KOPT-K1 (cell line): ENCODE data around the gene ITGA1.

Source experiments
- H3K27ac ChIP-seq: fragments of 200-600 bp; sonication (generic); 2 replicates; pipeline ENCODE4 v1.5.1; 2016; ENCODE audit warnings: antibody characterized with exemption, mild to moderate bottlenecking, low read depth, low read length; ENCODE audit not compliant: poor library complexity, severe bottlenecking
- H3K36me3 ChIP-seq: fragments of 200-600 bp; sonication (generic); 2 replicates; pipeline ENCODE4 v1.5.1; 2017; ENCODE audit warnings: antibody characterized with exemption, mild to moderate bottlenecking, low read length, moderate library complexity; ENCODE audit not compliant: insufficient read depth
- H3K9me3 ChIP-seq: fragments of 200-600 bp; sonication (generic); 2 replicates; pipeline ENCODE4 v1.5.1; 2017; ENCODE audit warnings: antibody characterized with exemption, low read length, mild to moderate bottlenecking; ENCODE audit not compliant: insufficient read depth, poor library complexity, severe bottlenecking

ITGA1 gene

DNA sequence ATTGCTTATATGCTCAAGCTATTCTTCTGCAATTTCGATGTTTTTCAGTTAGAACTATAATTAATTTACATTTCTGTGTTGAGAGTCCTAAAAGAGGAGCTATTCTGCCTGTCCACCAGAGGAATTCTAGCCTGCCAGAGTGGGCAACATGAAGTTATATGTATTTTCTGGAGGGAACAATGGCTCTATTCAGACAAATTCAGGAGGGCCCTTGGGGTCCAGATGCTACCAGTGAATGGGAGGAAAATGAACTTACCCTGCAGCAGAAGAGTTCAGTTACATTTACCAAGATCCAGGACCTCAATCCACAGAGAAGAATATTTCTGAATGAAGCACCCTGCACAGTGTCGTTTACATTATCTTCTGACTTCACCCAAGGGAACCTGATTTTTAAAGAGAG lies 80.7 kb downstream of the ITGA1 start:
- H3K36me3 ChIP-seq = peaks cover 15% of the 10 kb centered on the region; the same call in 1 of the 2 replicates
- H3K27ac ChIP-seq = no peak overlapping the region
- no peaks in the 10 kb centered on the region for H3K9me3 ChIP-seq

GRCh38 chr5:52869391-52869790 lies 81.7 kb downstream of the ITGA1 start:
- H3K27ac ChIP-seq = no peak overlapping the region
- peaks cover 15% of the 10 kb centered on the region; the same call in 1 of the 2 replicates for H3K36me3 ChIP-seq
- H3K9me3 ChIP-seq = no peaks in the 10 kb centered on the region

DNA sequence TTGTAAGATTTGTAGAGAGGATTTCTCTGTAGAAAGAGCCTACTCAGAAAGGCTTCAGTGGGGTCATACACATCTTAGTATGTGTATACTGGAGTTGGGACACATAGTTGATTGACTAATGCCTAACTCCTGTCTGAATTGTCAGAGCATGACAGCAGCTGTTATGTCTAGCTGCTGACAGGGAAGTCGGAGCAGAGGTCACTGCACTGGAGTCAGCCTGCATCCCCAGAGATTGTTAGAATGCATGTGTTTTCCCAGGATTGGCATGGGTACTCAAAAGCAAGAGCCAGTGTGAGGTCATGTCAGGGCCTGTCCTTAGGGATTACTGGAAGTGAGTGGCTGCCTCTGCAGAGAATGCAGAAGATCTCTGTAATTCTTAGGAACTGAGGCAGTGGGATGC lies 82.7 kb downstream of the ITGA1 start:
- Histone ChIP-seq H3K36me3 (peaks cover 11% of the 10 kb centered on the region; the same call in 1 of the 2 replicates), H3K9me3 (no peaks in the 10 kb centered on the region), H3K27ac (no peak overlapping the region)

DNA sequence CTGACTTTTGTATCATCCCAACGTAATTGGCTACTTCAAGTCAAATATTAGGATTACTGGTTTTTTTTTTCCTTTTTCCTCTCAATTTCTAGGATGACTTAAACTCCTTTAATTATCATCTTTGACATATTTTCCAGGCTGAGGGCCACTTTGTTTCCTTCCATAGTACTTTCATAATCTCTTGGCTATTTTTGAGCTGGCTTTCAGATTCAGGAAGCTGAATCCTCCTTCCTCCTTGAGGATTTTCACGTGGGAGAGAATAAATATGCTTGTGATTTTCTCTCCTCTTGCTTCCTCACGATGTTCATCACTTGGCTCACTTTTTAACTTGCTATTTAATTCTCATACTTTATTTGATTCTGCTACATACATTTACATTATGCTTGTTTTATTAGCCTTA lies 88.1 kb downstream of the ITGA1 start:
- H3K27ac ChIP-seq = no peak overlapping the region
- no peaks in the 10 kb centered on the region for H3K36me3 ChIP-seq
- no peaks in the 10 kb centered on the region for H3K9me3 ChIP-seq

DNA sequence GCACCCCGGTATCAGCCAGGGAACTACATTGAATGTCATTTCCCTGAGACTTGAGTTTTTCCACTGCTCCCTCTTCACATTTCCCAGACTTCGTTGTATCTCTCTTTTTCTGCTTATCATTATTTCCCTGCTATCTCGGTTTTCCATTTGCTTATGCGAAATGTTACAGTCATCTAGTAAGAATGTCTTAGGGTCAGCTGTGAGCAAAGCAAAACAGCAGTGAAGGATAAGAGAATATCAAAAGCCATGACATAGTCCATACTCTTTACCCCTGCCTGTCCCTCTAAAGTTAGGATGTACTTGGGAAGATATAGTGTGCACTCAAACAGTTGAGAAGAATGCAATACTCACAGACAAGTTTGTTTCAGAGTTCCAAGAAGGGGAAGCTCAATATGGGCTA lies 88.7 kb downstream of the ITGA1 start:
- Histone ChIP-seq H3K36me3 (0 out of 2 replicates have a peak, but pooled peaks cover 4% of the 10 kb centered on the region), H3K9me3 (no peaks in the 10 kb centered on the region), H3K27ac (no peak overlapping the region)

DNA sequence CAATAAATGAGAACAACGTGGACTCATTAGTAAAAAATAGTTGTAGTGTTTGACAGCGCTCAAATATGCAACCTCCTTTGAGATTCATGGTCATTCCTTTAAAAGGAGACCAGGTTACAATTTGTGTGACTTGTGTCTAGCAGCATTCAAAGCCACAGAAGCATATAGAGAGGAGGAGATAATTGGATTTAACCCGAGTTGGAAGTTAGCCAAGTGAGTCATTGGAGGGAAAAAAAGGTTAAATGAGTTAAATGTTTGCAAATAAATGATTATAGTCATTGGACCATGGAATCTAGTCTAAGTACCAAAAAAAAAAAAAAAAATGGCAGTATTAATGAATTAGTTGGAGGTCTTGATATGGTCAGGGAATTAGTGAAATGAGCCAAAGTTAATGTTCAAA lies 90.9 kb downstream of the ITGA1 start:
- 0 out of 2 replicates have a peak, but pooled peaks cover 7% of the 10 kb centered on the region for H3K36me3 ChIP-seq
- no peak overlapping the region for H3K27ac ChIP-seq
- no peaks in the 10 kb centered on the region for H3K9me3 ChIP-seq

- Histone ChIP-seq H3K27ac (no peak overlapping the region), H3K36me3 (0 out of 2 replicates have a peak, but pooled peaks cover 7% of the 10 kb centered on the region), H3K9me3 (no peaks in the 10 kb centered on the region)
These were observed 92.8 kb downstream of the ITGA1 start for GRCh38 chr5:52880541-52880940.

GRCh38 chr5:52881468-52881867 lies 93.8 kb downstream of the ITGA1 start:
- no peaks in the 10 kb centered on the region for H3K9me3 ChIP-seq
- no peak overlapping the region for H3K27ac ChIP-seq
- 0 out of 2 replicates have a peak, but pooled peaks cover 7% of the 10 kb centered on the region for H3K36me3 ChIP-seq

GRCh38 chr5:52883110-52883509 lies 95.4 kb downstream of the ITGA1 start:
- no peak overlapping the region for H3K27ac ChIP-seq
- no peaks in the 10 kb centered on the region for H3K9me3 ChIP-seq
- H3K36me3 ChIP-seq = peaks cover 20% of the 10 kb centered on the region

- peaks cover 33% of the 10 kb centered on the region for H3K36me3 ChIP-seq
These were observed 96.7 kb downstream of the ITGA1 start for GRCh38 chr5:52884453-52884852.

DNA sequence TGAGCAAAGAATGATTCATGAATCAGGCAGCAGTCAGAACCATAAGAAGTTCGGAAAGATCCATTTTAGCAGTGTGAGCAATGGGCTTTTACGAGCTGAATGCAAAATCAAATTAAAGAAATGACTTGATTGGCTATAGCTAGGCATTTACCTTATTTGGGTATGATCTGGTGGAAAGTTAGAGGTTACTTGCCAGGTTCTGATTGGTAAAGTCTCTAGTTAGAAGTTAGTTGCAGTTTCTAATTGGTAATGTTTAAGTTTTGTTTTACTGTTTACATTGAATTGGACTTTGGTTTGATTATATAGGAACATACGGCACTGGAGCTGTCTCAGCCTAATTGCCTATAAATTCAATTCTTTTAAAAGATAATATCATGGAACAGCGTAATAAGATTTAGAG lies 97.9 kb downstream of the ITGA1 start:
- H3K27ac ChIP-seq = no peak overlapping the region
- no peaks in the 10 kb centered on the region for H3K9me3 ChIP-seq
- H3K36me3 ChIP-seq = peaks cover 40% of the 10 kb centered on the region

More at GRCh38 chr5:52884453-52884852, 96.7 kb downstream of the ITGA1 start:
- no peaks in the 10 kb centered on the region for H3K9me3 ChIP-seq
- H3K27ac ChIP-seq = no peak overlapping the region

- H3K27ac ChIP-seq = no peak overlapping the region
- H3K9me3 ChIP-seq = no peaks in the 10 kb centered on the region
- peaks cover 43% of the 10 kb centered on the region for H3K36me3 ChIP-seq
These were observed 98.5 kb downstream of the ITGA1 start for GRCh38 chr5:52886206-52886605.

DNA sequence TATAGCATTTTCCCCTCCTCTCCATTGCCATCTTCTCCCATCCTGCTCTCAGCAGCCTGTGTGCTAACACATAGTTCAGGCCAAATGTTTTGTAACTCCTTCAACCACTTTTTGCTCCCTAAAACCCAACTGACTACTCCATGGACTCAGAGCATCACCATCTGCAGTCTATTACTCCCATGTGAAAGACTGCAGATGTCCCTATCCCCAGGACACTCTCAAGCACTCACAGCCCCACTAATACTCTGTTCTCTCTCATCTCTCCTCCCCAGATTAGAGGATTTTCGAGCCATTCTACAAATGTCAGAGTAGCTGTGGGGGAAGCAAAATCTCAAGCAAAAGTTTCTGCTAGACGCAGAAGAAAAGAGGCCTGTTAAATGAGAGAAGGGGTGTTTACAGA lies 99.3 kb downstream of the ITGA1 start:
- Histone ChIP-seq H3K9me3 (no peaks in the 10 kb centered on the region), H3K36me3 (peaks cover 37% of the 10 kb centered on the region), H3K27ac (no peak overlapping the region)

DNA sequence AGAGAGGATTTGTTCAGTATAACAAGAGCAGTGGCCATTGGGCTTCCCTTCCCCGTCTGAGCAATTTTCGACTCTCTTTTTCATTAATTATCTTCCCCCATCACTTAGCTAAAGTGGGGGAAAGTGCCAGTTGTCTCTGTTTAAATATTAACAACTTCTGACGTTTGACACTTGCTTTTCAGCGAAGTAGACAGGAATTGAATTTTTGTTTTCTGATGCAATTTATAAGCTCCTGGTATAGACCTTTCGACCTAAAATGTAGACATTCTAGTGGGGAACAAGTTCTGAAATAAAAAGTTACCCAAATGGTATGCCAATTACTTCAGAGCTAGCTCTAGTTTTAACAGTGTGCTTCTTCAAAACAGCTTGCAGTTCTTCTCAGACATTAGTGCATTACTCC lies 100.6 kb downstream of the ITGA1 start:
- no peaks in the 10 kb centered on the region for H3K9me3 ChIP-seq
- peaks cover 37% of the 10 kb centered on the region for H3K36me3 ChIP-seq
- no peak overlapping the region for H3K27ac ChIP-seq

DNA sequence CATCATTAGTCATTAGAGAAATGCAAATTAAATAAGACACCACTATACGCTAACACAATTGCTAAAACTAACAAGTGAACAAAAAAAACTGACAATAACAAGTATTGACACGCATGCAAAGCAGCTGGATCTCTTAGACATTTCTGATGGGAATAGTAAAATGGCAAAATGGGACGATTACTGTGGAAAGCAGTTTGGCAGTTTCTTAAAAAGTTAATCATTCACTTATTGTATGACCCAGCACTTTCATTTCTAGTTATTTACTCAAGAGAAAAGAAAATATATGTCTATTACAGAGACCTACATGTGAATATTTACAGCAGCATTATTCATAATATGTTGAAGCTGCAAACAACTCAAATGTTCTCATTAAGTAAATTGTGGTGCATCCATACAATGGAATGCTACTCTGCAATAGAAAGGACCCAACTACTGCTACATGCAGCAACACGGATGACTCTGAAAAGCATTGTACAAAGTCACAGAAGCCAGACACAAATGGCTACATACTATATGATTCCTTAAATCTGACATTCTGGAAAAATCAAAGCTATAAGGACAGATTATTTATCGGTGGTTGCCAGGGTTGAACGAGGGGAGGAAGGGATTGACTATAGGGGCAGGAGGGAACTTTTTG lies 104.6 kb downstream of the ITGA1 start:
- peaks cover 47% of the 10 kb centered on the region for H3K36me3 ChIP-seq
- H3K9me3 ChIP-seq = no peaks in the 10 kb centered on the region
- no peak overlapping the region for H3K27ac ChIP-seq

DNA sequence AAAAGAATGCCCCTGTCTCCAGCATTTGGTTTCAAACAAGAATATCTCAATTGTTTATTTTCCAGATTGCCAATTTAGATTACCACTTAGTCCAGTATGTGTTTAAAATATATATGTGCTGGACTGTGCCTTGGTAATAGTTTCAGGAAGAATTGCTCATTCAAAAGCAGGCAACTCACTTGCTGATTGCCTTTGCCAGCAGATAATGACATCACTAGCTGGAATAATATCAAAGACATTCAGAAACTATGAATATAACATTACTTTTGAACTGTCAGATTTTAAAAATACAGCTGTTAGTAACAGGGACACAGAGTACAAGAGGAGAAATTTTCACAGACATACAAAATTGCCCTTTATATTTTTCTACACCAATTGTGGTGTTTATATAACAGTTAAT lies 105.4 kb downstream of the ITGA1 start:
- H3K9me3 ChIP-seq = no peaks in the 10 kb centered on the region

More for the DNA sequence above, 105.4 kb downstream of the ITGA1 start:
- no peak overlapping the region for H3K27ac ChIP-seq
- H3K36me3 ChIP-seq = peaks cover 44% of the 10 kb centered on the region
